ENCODE measurements around the gene RALGPS1.

RALGPS1 gene

DNA sequence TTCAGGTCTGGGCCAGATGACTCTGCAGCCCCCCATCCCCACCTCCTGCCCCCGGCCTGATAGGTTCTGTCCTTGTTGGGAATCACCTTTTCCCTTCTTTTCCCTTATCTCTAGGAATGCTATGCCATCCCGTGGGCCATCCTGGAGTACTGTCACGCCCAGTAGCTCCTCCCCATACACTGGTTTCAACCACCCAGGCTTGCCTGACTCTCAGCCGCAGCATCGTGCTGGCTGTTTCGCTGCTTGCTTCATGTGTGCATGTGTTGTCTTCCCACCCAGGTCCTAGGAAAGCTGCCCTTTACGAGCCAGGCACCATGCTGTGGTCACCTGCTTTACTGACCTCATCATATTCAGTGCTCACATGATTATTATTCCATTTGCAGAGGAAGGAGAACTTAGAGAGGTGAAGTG is 136.0 kb downstream of the RALGPS1 start:
- H3K27ac ChIP-seq (ENCODE audit: low read length) = no peak overlapping the region
- H3K27me3 ChIP-seq (ENCODE audit: control insufficient read depth, insufficient read depth, low read length) = no peaks in the 10 kb centered on the region
- no peaks in the 10 kb centered on the region for H3K4me1 ChIP-seq (ENCODE audit: control insufficient read depth, low read depth, low read length)
- no peak overlapping the region for H3K4me3 ChIP-seq (ENCODE audit: low read length)
- H3K36me3 ChIP-seq (ENCODE audit: control insufficient read depth, low read depth, low read length) = no peaks in the 10 kb centered on the region
- no peak overlapping the region for H3K9ac ChIP-seq (ENCODE audit: low read length)
- H3K9me3 ChIP-seq (ENCODE audit: control insufficient read depth, low read depth, low read length) = no peaks in the 10 kb centered on the region

DNA sequence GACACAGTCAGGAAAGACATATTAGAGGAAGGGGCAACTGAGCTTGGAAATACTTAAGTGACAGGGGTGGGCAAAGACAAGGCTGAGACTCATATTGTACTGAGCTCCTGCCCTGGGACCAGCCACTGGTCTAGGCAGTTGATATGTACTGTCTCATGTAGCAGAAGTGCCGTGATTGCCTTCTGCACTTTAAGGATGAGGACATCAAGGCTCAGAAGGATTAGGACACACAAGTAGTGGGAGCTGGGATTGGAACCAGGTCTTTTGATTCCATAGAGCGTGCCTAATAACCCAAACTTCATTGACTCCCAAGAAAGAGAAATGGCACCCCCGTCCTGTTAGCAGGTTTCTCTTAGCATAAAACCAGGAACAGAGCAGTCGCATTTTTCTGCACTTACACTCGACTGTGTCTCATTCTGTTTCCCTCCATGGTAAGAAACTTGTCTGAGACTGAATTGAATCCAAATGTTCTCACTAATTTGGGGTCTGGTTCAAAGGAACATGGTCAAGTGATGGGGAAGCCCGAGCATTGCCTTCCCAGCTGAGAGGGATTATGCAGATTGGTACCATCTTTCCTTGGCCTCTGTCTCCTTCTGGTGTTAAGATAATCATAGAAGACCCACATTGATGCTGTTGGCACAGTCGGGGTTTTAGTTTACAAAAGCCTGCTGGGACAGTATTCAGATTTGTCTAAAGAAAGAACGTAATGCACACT is 137.5 kb downstream of the RALGPS1 start:
- Histone ChIP-seq H3K9me3 (ENCODE audit: control insufficient read depth, low read depth, low read length) (no peaks in the 10 kb centered on the region), H3K27ac (ENCODE audit: low read length) (no peak overlapping the region), H3K9ac (ENCODE audit: low read length) (no peak overlapping the region)

DNA sequence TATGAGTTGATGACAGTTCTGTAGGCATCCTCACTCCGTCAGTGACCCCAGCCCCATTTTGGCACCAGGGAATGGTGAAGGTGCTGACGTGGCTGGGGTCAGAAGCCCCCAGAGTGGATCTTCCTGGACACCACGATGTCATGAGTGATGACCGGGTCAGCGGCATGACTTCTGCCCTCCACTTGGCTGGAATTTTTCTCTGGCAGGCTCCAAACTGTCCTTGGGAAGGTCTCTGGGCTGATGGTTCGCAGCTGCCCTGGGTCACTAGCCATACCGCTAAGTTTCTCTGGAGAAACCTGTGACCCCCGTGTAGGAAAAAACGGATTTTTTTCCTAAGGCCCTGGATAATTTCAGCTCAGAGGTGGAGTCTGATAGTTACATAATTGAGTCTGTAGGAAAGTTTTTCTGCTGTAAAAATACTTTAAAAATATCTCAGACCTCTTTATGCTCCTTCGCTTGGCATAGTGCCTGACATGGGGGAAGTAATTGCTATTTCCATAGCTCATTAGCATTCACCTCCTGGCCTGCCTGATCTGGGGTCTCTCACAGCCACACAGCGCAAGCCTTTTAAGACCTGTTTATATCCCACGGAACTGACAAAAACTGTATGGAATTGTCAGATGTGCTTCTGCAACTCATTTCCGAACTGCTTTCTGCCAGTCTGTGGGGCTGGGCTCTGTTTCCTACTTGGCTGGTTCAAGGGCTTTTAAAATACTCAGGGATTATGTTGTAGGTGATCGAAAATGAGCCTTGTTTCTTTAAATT is 138.7 kb downstream of the RALGPS1 start:
- Histone ChIP-seq H3K27ac (ENCODE audit: low read length) (no peak overlapping the region), H3K4me1 (ENCODE audit: control insufficient read depth, low read depth, low read length) (no peaks in the 10 kb centered on the region), H3K4me3 (ENCODE audit: low read length) (no peak overlapping the region), H3K9ac (ENCODE audit: low read length) (no peak overlapping the region), H3K9me3 (ENCODE audit: control insufficient read depth, low read depth, low read length) (no peaks in the 10 kb centered on the region), H3K36me3 (ENCODE audit: control insufficient read depth, low read depth, low read length) (no peaks in the 10 kb centered on the region), H3K27me3 (ENCODE audit: control insufficient read depth, insufficient read depth, low read length) (no peaks in the 10 kb centered on the region)

More for the DNA sequence above, 137.5 kb downstream of the RALGPS1 start:
- Histone ChIP-seq H3K4me3 (ENCODE audit: low read length) (no peak overlapping the region), H3K27me3 (ENCODE audit: control insufficient read depth, insufficient read depth, low read length) (no peaks in the 10 kb centered on the region), H3K4me1 (ENCODE audit: control insufficient read depth, low read depth, low read length) (no peaks in the 10 kb centered on the region), H3K36me3 (ENCODE audit: control insufficient read depth, low read depth, low read length) (no peaks in the 10 kb centered on the region)

DNA sequence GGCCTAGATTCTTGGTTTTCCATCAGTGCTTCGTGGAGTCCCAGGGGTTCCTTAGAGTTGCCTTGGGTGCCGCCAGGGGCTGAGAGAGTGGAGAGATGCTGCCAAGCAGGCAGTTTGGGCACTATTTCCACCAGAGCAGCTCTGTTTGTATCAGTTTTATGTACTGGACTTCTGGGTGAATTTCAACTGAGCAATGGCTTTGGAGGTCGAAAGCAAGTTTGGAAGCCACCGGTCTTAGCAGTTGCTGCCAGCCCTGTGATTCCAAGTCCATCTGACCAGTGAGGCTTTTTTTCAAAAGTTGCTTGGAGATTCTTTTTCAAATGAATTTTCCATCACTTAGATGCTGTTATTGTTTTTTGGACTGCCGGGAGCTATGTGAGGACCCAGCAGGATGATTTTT is 139.4 kb downstream of the RALGPS1 start:
- H3K27ac ChIP-seq (ENCODE audit: low read length) = no peak overlapping the region
- H3K36me3 ChIP-seq (ENCODE audit: control insufficient read depth, low read depth, low read length) = no peaks in the 10 kb centered on the region
- H3K4me3 ChIP-seq (ENCODE audit: low read length) = no peak overlapping the region
- no peak overlapping the region for H3K9ac ChIP-seq (ENCODE audit: low read length)
- H3K4me1 ChIP-seq (ENCODE audit: control insufficient read depth, low read depth, low read length) = no peaks in the 10 kb centered on the region
- no peaks in the 10 kb centered on the region for H3K27me3 ChIP-seq (ENCODE audit: control insufficient read depth, insufficient read depth, low read length)
- no peaks in the 10 kb centered on the region for H3K9me3 ChIP-seq (ENCODE audit: control insufficient read depth, low read depth, low read length)

DNA sequence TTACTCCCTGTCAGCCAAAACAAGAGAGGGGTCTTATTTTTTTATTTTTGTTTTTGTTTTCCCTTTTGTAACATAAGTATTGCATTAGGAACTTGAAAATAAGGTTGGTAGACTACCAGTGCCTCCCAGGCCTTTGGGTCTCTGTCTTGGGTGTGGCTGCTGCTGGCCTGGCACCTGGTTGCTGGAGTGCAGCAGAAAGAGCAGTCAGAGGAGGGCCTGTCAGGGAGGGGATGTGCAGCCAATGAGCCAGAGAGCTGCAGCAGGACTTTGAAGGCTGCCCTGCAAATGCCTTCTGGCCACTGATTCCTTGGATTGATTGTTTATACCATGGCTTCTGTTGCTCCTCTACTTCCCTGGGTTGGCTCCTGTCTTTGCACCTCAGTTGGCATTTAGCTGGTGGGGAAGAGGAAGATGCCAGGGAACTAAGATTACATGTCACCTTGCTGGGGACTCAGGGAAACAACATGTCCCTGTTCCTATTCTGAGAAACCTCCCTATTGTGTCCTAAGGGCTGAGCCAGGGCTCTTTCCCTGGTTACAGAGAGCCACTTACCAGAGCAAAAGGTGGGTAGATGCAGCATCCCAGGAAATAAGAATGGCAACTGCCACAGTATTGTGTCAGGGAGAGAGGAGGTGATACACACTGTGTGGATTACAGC is 141.3 kb downstream of the RALGPS1 start:
- Histone ChIP-seq H3K9me3 (ENCODE audit: control insufficient read depth, low read depth, low read length) (no peaks in the 10 kb centered on the region), H3K4me1 (ENCODE audit: control insufficient read depth, low read depth, low read length) (no peaks in the 10 kb centered on the region), H3K27me3 (ENCODE audit: control insufficient read depth, insufficient read depth, low read length) (no peaks in the 10 kb centered on the region), H3K36me3 (ENCODE audit: control insufficient read depth, low read depth, low read length) (no peaks in the 10 kb centered on the region), H3K27ac (ENCODE audit: low read length) (no peak overlapping the region), H3K9ac (ENCODE audit: low read length) (no peak overlapping the region), H3K4me3 (ENCODE audit: low read length) (no peak overlapping the region)

DNA sequence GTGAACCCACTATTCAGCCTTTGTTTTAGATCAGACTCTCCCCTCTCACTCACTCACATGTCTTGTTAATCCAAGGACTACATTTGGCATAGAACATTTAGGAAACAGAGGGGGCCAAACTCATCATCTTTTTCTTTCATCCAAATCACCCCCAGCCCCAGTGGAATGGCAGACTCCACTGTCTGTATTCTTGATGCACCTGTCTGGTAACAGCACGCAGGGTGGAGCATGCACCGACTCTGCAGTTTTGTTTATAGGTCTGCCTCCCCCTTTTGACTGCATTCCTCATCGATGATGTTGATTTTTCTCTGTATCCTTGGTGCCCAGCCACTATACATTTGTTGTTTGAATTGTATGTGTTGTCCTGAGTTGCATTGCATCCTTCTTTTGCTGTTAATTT is 141.9 kb downstream of the RALGPS1 start:
- Histone ChIP-seq H3K4me3 (ENCODE audit: low read length) (no peak overlapping the region), H3K27me3 (ENCODE audit: control insufficient read depth, insufficient read depth, low read length) (no peaks in the 10 kb centered on the region), H3K4me1 (ENCODE audit: control insufficient read depth, low read depth, low read length) (no peaks in the 10 kb centered on the region), H3K36me3 (ENCODE audit: control insufficient read depth, low read depth, low read length) (no peaks in the 10 kb centered on the region), H3K9ac (ENCODE audit: low read length) (no peak overlapping the region), H3K9me3 (ENCODE audit: control insufficient read depth, low read depth, low read length) (no peaks in the 10 kb centered on the region), H3K27ac (ENCODE audit: low read length) (no peak overlapping the region)

DNA sequence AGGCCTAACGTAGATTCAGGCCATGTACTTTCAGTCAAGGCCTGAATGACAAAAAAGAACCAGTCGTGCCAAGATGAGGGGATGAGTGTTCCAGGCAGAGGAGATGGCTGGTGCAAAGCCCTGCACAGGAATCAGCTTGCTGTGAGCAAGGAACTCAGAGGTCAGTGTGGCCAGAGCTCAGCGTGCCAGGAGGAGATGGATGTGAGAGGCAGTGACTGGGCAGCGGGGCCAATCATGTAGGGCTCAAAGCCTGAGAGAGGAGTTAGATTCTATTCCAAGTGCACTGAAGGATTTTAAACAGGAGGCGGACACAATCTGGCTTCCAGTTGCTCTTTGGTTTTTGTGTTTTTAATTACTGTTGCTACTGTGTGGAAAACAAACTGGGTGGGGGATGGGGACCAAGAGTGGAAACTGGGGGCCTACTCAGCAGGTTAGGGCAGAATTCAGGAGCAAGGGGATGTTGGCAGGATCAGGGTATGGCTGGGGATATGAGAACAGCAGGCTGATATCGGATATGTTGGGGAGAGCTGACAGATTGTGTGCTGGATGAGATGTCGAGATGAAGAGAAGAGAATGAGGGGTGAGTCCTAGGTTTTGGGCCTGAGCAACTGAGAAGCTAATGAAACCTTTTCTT is 143.5 kb downstream of the RALGPS1 start:
- Histone ChIP-seq H3K4me1 (ENCODE audit: control insufficient read depth, low read depth, low read length) (no peaks in the 10 kb centered on the region), H3K36me3 (ENCODE audit: control insufficient read depth, low read depth, low read length) (no peaks in the 10 kb centered on the region), H3K27me3 (ENCODE audit: control insufficient read depth, insufficient read depth, low read length) (no peaks in the 10 kb centered on the region), H3K9ac (ENCODE audit: low read length) (no peak overlapping the region), H3K9me3 (ENCODE audit: control insufficient read depth, low read depth, low read length) (no peaks in the 10 kb centered on the region), H3K27ac (ENCODE audit: low read length) (no peak overlapping the region), H3K4me3 (ENCODE audit: low read length) (no peak overlapping the region)

DNA sequence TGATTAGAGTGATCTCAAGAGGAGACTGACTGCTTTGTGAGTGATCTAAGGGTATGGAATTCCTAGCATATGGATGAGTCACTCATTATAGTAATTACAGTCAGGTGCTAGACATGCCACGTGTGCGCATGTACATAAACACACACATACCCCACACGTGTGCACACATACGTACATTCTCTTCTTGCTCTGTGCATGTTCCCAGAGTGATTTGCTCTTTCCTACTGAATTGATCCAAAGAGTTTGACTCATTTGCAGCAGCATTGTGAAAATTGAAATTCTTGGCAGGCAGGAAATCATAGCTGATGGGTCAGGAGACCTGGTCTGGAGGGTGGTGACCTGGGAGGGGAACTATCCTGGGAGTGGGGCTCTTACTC is 144.1 kb downstream of the RALGPS1 start:
- Histone ChIP-seq H3K4me1 (ENCODE audit: control insufficient read depth, low read depth, low read length) (no peaks in the 10 kb centered on the region), H3K4me3 (ENCODE audit: low read length) (no peak overlapping the region), H3K36me3 (ENCODE audit: control insufficient read depth, low read depth, low read length) (no peaks in the 10 kb centered on the region), H3K9ac (ENCODE audit: low read length) (no peak overlapping the region), H3K27me3 (ENCODE audit: control insufficient read depth, insufficient read depth, low read length) (no peaks in the 10 kb centered on the region), H3K27ac (ENCODE audit: low read length) (no peak overlapping the region), H3K9me3 (ENCODE audit: control insufficient read depth, low read depth, low read length) (no peaks in the 10 kb centered on the region)

DNA sequence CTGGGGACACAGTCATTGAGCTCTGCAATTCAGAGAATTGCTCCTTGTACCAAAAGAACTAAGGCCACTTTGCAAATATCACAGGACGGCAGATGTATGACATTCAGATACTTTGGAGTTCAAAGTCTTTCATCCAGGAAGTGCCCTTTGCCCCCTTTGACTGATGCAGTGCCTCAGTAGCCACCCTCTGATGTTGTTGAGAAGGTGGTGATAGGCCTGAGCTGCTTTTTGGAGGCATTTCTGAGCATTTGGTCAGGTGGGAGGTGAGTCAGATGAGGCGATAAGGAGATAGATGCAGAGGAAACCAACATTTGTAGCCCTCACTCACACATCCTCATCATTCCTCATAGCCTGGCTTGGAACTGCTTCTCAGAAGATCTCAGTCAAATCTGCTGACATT is 144.4 kb downstream of the RALGPS1 start:
- Histone ChIP-seq H3K27me3 (ENCODE audit: control insufficient read depth, insufficient read depth, low read length) (no peaks in the 10 kb centered on the region), H3K27ac (ENCODE audit: low read length) (no peak overlapping the region), H3K9me3 (ENCODE audit: control insufficient read depth, low read depth, low read length) (no peaks in the 10 kb centered on the region), H3K36me3 (ENCODE audit: control insufficient read depth, low read depth, low read length) (no peaks in the 10 kb centered on the region), H3K4me3 (ENCODE audit: low read length) (no peak overlapping the region), H3K9ac (ENCODE audit: low read length) (no peak overlapping the region), H3K4me1 (ENCODE audit: control insufficient read depth, low read depth, low read length) (no peaks in the 10 kb centered on the region)

DNA sequence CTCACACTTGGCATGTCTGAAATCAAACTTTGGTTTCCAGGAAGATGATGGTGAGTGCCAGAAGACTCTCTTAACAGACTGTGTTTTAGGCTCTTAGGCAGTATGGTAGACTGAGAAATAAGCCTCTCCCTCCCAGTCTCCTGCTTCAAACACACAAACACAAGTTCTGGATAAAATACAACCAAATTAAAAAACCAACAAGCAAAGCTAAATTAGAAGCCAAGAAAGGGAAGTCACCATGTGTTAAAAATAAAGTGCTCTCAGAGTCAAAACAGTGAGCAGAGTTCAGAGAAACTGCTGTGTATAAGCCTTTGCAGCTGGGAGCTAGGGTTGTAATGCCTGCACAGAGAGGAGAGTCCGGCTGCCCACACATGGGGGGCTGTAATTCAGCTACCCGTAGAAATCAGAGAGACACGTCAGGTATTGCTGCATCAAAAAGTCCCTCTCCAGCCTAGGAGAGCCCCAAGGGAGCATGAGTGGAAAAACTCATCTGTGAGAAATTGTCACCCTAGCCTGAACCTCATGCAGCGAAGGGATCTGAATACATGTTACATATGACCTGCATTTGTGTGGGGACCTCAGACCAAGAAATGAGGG is 145.3 kb downstream of the RALGPS1 start:
- Histone ChIP-seq H3K4me3 (ENCODE audit: low read length) (no peak overlapping the region), H3K9me3 (ENCODE audit: control insufficient read depth, low read depth, low read length) (no peaks in the 10 kb centered on the region), H3K27ac (ENCODE audit: low read length) (no peak overlapping the region), H3K27me3 (ENCODE audit: control insufficient read depth, insufficient read depth, low read length) (no peaks in the 10 kb centered on the region), H3K9ac (ENCODE audit: low read length) (no peak overlapping the region), H3K36me3 (ENCODE audit: control insufficient read depth, low read depth, low read length) (no peaks in the 10 kb centered on the region), H3K4me1 (ENCODE audit: control insufficient read depth, low read depth, low read length) (no peaks in the 10 kb centered on the region)

DNA sequence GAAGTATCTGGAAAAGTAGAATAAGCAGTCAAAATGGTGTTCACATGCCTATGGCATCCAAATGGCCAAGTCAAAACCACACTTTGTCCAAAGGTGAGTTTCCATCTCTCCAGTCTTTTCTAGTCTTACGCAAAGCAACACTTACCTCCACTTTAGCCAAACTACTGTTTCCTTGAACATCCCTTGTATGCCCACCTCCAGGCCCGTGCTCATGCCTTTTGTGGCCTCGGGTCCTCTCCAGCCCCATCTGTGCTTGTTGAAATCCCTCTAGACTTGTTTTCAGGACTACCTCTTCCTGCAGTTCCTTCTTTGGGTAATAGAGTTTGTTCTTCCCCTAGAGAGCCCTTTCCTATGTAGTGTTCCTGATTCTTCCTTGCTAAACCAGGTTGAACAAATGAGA is 146.8 kb downstream of the RALGPS1 start:
- no peaks in the 10 kb centered on the region for H3K4me1 ChIP-seq (ENCODE audit: control insufficient read depth, low read depth, low read length)
- no peak overlapping the region for H3K4me3 ChIP-seq (ENCODE audit: low read length)
- no peaks in the 10 kb centered on the region for H3K36me3 ChIP-seq (ENCODE audit: control insufficient read depth, low read depth, low read length)
- H3K9me3 ChIP-seq (ENCODE audit: control insufficient read depth, low read depth, low read length) = no peaks in the 10 kb centered on the region
- no peaks in the 10 kb centered on the region for H3K27me3 ChIP-seq (ENCODE audit: control insufficient read depth, insufficient read depth, low read length)
- no peak overlapping the region for H3K27ac ChIP-seq (ENCODE audit: low read length)
- no peak overlapping the region for H3K9ac ChIP-seq (ENCODE audit: low read length)

Measured in iPS-18a (cell line).